ENCODE results near the gene TET1.

The TET1 gene

DNA sequence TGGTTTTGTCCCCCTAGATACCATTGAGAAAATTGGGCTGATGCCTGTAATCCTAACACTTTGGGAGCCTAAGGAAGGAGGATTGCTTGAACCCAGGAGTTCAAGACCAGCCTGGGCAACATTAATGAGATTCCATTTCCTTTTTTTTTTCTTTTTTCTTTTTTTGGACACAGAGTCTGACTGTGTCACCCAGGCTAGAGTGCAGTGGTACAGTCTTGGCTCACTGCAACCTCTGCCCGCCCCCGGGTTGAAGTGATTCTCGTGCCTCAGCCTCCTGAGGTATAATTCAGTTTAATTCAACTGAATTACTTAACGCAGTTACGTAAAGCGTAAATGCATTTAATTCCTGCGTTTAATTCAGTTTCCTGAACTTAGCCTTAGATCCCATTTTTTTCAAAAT is 174.2 kb downstream of the TET1 start:
- TF ChIP-seq POLR2AphosphoS5 (IDR thresholded peaks at IDR 0.05; ENCODE audit: low read depth, low read length) (no peak), FOXP2 (optimal IDR thresholded peaks at IDR 0.05; ENCODE audit: borderline replicate concordance, extremely low read depth, extremely low read length, insufficient read depth) (no peak), SIN3A (IDR thresholded peaks at IDR 0.05; ENCODE audit: borderline replicate concordance, insufficient read depth, low read length) (no peak), TAF1 (IDR thresholded peaks at IDR 0.05; ENCODE audit: borderline replicate concordance, insufficient read depth, low read length) (no peak)
- TF ChIP-seq, protein P1, sequence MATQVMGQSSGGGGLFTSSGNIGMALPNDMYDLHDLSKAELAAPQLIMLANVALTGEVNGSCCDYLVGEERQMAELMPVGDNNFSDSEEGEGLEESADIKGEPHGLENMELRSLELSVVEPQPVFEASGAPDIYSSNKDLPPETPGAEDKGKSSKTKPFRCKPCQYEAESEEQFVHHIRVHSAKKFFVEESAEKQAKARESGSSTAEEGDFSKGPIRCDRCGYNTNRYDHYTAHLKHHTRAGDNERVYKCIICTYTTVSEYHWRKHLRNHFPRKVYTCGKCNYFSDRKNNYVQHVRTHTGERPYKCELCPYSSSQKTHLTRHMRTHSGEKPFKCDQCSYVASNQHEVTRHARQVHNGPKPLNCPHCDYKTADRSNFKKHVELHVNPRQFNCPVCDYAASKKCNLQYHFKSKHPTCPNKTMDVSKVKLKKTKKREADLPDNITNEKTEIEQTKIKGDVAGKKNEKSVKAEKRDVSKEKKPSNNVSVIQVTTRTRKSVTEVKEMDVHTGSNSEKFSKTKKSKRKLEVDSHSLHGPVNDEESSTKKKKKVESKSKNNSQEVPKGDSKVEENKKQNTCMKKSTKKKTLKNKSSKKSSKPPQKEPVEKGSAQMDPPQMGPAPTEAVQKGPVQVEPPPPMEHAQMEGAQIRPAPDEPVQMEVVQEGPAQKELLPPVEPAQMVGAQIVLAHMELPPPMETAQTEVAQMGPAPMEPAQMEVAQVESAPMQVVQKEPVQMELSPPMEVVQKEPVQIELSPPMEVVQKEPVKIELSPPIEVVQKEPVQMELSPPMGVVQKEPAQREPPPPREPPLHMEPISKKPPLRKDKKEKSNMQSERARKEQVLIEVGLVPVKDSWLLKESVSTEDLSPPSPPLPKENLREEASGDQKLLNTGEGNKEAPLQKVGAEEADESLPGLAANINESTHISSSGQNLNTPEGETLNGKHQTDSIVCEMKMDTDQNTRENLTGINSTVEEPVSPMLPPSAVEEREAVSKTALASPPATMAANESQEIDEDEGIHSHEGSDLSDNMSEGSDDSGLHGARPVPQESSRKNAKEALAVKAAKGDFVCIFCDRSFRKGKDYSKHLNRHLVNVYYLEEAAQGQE (IDR thresholded peaks at IDR 0.05; ENCODE audit: insufficient read depth in 1 of 2, low read depth in 2 of 2, low read length in 2 of 2) = no peak

DNA sequence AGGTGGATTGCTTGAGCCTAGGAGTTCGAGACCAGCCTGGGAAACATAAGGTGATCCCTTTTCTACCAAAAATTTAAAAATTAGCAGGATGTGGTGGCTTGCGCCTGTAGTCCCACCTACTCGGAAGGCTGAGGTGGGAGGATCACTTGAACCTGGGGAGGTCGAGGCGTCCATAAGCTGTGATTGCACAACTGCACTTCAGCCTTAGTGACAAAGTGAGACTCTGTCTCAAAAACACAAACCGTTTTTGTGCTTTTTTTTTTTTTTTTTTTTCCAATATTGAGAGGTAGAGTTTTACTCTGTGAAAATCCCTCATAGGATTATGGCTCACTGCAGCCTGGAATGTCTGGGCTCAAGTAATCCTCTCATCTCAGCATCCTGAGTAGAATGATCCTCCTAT is 175.0 kb downstream of the TET1 start:
- TF ChIP-seq TAF1 (IDR thresholded peaks at IDR 0.05; ENCODE audit: borderline replicate concordance, insufficient read depth, low read length) (no peak), SIN3A (IDR thresholded peaks at IDR 0.05; ENCODE audit: borderline replicate concordance, insufficient read depth, low read length) (no peak), POLR2AphosphoS5 (IDR thresholded peaks at IDR 0.05; ENCODE audit: low read depth, low read length) (no peak), FOXP2 (optimal IDR thresholded peaks at IDR 0.05; ENCODE audit: borderline replicate concordance, extremely low read depth, extremely low read length, insufficient read depth) (no peak)
- TF ChIP-seq, protein P1 (IDR thresholded peaks at IDR 0.05; ENCODE audit: insufficient read depth in 1 of 2, low read depth in 2 of 2, low read length in 2 of 2) = no peak

DNA sequence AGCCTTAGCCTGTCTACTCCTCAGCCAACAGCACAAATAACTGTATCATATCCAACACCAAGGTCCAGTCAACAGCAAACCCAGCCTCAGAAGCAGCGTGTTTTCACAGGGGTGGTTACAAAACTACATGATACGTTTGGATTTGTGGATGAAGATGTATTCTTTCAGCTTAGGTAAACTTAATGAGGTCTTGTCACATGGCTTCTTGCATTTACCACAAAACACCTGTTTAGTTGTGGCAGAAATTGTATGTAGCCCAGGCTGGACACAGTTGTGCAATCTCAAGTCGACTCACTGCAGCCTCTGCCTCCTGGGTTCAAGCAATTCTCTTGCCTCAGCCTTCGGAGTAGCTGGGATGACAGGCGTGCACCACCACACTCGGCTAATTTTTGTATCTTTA is 182.3 kb downstream of the TET1 start:
- TF ChIP-seq, protein P1 (IDR thresholded peaks at IDR 0.05; ENCODE audit: insufficient read depth in 1 of 2, low read depth in 2 of 2, low read length in 2 of 2) = no peak
- TF ChIP-seq FOXP2 (optimal IDR thresholded peaks at IDR 0.05; ENCODE audit: borderline replicate concordance, extremely low read depth, extremely low read length, insufficient read depth) = no peak

All from PFSK-1 (cell line).